Loucy (cell line): ENCODE results near the gene MEIKIN.

Experiments used
- H2AFZ ChIP-seq: fragments of 200-600 bp; sonication (generic); 2 replicates; pipeline ENCODE4 v1.6.0; 2016; ENCODE audit warnings: antibody characterized with exemption, mild to moderate bottlenecking, low read length, moderate library complexity
- H3F3A ChIP-seq: fragments of 200-600 bp; 2 replicates; pipeline ENCODE4 v1.6.0; 2016; ENCODE audit warnings: antibody characterized with exemption, low read depth, mild to moderate bottlenecking
- H3K27me3 ChIP-seq: fragments of 200-600 bp; sonication (generic); 2 replicates; pipeline ENCODE4 v1.6.1; 2014; ENCODE audit warnings: low read length, mild to moderate bottlenecking; ENCODE audit not compliant: insufficient read depth, poor library complexity, severe bottlenecking
- H3K36me3 ChIP-seq: fragments of 200-600 bp; sonication (generic); 2 replicates; pipeline ENCODE4 v1.6.1; 2016; ENCODE audit warnings: low read length; ENCODE audit not compliant: insufficient read depth
- H3K4me1 ChIP-seq: fragments of 200-600 bp; sonication (generic); 2 replicates; pipeline ENCODE4 v1.5.1; 2014; ENCODE audit warnings: low read length, mild to moderate bottlenecking; ENCODE audit not compliant: insufficient read depth, poor library complexity, severe bottlenecking
- H3K4me2 ChIP-seq: fragments of 200-600 bp; sonication (generic); 2 replicates; pipeline ENCODE4 v1.6.0; 2014; ENCODE audit warnings: antibody characterized with exemption, low read length, low read depth, mild to moderate bottlenecking; ENCODE audit not compliant: poor library complexity, severe bottlenecking
- H3K4me3 ChIP-seq: fragments of 200-600 bp; sonication (generic); 2 replicates; pipeline ENCODE4 v1.5.1; 2014; ENCODE audit warnings: low read length, mild to moderate bottlenecking, mixed read lengths; ENCODE audit not compliant: poor library complexity, severe bottlenecking
- H3K79me2 ChIP-seq: fragments of 200-600 bp; sonication (generic); 2 replicates; pipeline ENCODE4 v1.6.1; 2014; ENCODE audit warnings: low read length; ENCODE audit not compliant: insufficient read depth
- H3K9ac ChIP-seq: fragments of 200-600 bp; sonication (generic); 2 replicates; pipeline ENCODE4 v1.6.0; 2014; ENCODE audit warnings: mild to moderate bottlenecking, low read depth, low read length, moderate library complexity; ENCODE audit not compliant: poor library complexity, severe bottlenecking
- H3K9me2 ChIP-seq: fragments of 200-600 bp; sonication (generic); replicated peaks from 2 replicates; pipeline ENCODE4 v1.6.1; 2016; ENCODE audit warnings: low read depth, low read length, mixed read lengths
- H3K9me3 ChIP-seq: fragments of 200-600 bp; sonication (generic); 2 replicates; pipeline ENCODE4 v1.6.1; 2014; ENCODE audit warnings: mild to moderate bottlenecking, antibody characterized with exemption, low read length, low read depth; ENCODE audit not compliant: insufficient read depth
- H4K20me1 ChIP-seq: fragments of 200-600 bp; sonication (generic); 2 replicates; pipeline ENCODE4 v1.6.0; 2014; ENCODE audit warnings: antibody characterized with exemption, low read length, mild to moderate bottlenecking; ENCODE audit not compliant: insufficient read depth, poor library complexity, severe bottlenecking
- EZH2phosphoT487 ChIP-seq: fragments of 200-600 bp; IDR thresholded peaks from 2 replicates; pipeline ENCODE4 v1.6.1; 2018; ENCODE audit warnings: antibody characterized with exemption, mild to moderate bottlenecking, moderate library complexity, borderline replicate concordance
- TF ChIP-seq, protein P1 (sequence below): fragments of 200-600 bp; sonication (generic); conservative IDR thresholded peaks from 2 replicates; pipeline ENCODE4 v1.5.1; 2014; ENCODE audit warnings: mild to moderate bottlenecking, antibody characterized with exemption, low read length

Gene MEIKIN

DNA sequence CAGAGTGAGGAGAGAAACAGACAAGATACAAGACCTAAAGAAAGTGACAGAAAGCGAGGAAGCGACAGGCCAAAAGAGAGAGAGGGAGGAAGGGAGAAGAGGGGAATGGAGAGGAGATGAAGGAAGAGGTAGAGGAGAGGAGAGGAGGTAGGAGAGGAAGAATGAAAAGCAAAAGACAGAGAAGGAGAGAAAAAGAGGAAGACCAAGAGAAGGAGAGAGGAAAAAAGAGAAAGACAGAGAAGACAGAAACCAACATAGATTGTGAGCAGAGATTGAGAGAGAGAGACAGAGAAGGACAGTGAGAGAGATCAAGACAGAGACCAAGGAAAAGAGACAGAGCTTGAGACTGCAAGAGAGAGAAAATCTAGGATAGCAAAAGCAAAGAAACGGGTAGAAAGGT is 90.0 kb downstream of the MEIKIN start:
- no peak for TF ChIP-seq EZH2phosphoT487
- TF ChIP-seq, protein P1, sequence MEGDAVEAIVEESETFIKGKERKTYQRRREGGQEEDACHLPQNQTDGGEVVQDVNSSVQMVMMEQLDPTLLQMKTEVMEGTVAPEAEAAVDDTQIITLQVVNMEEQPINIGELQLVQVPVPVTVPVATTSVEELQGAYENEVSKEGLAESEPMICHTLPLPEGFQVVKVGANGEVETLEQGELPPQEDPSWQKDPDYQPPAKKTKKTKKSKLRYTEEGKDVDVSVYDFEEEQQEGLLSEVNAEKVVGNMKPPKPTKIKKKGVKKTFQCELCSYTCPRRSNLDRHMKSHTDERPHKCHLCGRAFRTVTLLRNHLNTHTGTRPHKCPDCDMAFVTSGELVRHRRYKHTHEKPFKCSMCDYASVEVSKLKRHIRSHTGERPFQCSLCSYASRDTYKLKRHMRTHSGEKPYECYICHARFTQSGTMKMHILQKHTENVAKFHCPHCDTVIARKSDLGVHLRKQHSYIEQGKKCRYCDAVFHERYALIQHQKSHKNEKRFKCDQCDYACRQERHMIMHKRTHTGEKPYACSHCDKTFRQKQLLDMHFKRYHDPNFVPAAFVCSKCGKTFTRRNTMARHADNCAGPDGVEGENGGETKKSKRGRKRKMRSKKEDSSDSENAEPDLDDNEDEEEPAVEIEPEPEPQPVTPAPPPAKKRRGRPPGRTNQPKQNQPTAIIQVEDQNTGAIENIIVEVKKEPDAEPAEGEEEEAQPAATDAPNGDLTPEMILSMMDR, result no peak
- no peak overlapping the region for H3K4me3 ChIP-seq
- no peaks in the 10 kb centered on the region for H3K27me3 ChIP-seq
- H3K9me3 ChIP-seq, result no peaks in the 10 kb centered on the region
- H3K9me2 ChIP-seq, result no peaks in the 10 kb centered on the region
- no peaks in the 10 kb centered on the region for H3K36me3 ChIP-seq
- H3K9ac ChIP-seq, result no peak overlapping the region
- H3K4me2 ChIP-seq, result no peak overlapping the region
- H2AFZ ChIP-seq, result 0 out of 2 replicates have a peak overlapping the region, but pooled peaks have one; percentile 5
- no peaks in the 10 kb centered on the region for H3F3A ChIP-seq
- H3K79me2 ChIP-seq, result no peaks in the 10 kb centered on the region
- H3K4me1 ChIP-seq, result peaks cover 9% of the 10 kb centered on the region
- no peaks in the 10 kb centered on the region for H4K20me1 ChIP-seq

DNA sequence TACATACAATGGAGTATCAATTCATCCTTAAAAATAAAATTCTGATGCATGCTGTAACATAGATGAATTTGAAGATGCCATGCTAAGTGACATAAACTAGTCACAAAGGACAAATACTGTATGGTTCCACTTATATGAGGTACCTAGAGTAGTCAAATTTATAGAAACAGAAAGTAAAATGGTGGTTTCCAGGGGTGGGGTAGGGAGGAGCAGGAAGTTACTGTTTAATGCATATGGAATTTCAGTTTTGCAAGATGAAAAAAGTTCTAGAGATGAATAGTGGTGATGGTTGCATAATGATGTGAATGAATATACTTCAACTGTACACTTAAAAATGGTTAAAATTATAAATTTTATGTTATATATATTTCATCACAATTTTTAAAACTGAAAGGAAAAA is 91.3 kb downstream of the MEIKIN start:
- TF ChIP-seq, protein P1, result no peak
- TF ChIP-seq EZH2phosphoT487, result no peak

DNA sequence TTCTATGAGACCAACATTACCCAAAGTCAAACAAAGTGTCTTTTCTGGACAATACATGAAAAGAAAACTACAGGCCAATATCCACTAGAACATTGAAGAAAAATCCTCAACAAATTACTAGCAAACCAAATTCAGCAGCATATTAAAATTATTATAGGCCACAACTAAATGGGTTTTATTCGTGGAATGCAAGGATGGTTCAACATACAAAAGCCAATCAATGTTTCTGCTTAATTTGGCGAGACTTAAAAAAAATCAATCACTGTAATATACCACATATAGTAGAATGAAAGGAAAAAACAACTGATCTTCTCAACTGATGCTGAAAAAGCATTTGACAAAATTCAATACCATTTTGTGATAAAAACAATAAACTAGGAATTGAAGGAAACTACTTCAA is 96.8 kb downstream of the MEIKIN start:
- TF ChIP-seq EZH2phosphoT487, result no peak
- TF ChIP-seq, protein P1, result no peak
- Histone ChIP-seq H3K9ac (no peak overlapping the region), H2AFZ (no peak overlapping the region), H3K9me2 (no peaks in the 10 kb centered on the region), H3K27me3 (no peaks in the 10 kb centered on the region), H3K36me3 (no peaks in the 10 kb centered on the region), H3K9me3 (no peaks in the 10 kb centered on the region), H3K4me3 (no peak overlapping the region), H3K4me1 (peaks cover under 1% of the 10 kb centered on the region), H3K79me2 (no peaks in the 10 kb centered on the region), H4K20me1 (no peaks in the 10 kb centered on the region), H3K4me2 (no peak overlapping the region), H3F3A (no peaks in the 10 kb centered on the region)

More for the DNA sequence above, 91.3 kb downstream of the MEIKIN start:
- Histone ChIP-seq H3F3A (no peaks in the 10 kb centered on the region), H3K9me2 (no peaks in the 10 kb centered on the region), H3K4me1 (peaks cover 9% of the 10 kb centered on the region), H3K9ac (no peak overlapping the region), H3K79me2 (no peaks in the 10 kb centered on the region), H2AFZ (peak overlapping the region; percentile 55; the same call in 1 of the 2 replicates), H3K4me2 (no peak overlapping the region), H3K9me3 (no peaks in the 10 kb centered on the region), H3K4me3 (peak overlapping the region; percentile 27), H3K27me3 (no peaks in the 10 kb centered on the region), H4K20me1 (no peaks in the 10 kb centered on the region), H3K36me3 (no peaks in the 10 kb centered on the region)
